ENCODE results near the gene CCDC141.

DNA sequence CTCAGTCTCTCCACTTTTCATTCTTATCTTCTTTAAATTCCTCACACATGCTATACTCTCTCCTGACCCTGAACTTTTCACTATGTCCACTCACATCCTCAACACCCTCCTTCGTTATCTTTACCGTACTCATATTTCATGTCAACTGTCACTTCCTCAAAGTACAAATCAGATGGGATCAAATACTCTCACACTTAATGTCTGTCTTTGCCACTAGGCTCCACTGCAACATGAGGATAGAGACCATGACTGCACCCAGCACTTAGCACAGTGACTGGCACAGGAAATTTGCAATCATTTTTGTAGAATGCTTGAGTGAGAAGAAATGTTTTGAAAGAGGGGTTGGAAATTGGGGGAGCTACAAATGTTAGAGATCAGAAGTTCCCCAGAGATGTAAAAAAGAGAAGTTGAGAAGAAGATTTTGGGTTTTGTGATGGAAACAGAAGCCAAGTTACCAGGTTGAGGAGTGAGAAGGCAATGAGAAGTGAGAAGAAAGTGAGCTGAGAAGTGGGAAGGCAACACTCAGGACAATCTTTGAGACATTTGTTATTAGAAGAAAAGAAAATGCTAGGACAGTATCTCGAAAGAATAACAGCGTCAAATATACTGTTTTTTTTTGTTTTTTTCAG is 87.0 kb downstream of the CCDC141 start:
- TF ChIP-seq, protein P1, sequence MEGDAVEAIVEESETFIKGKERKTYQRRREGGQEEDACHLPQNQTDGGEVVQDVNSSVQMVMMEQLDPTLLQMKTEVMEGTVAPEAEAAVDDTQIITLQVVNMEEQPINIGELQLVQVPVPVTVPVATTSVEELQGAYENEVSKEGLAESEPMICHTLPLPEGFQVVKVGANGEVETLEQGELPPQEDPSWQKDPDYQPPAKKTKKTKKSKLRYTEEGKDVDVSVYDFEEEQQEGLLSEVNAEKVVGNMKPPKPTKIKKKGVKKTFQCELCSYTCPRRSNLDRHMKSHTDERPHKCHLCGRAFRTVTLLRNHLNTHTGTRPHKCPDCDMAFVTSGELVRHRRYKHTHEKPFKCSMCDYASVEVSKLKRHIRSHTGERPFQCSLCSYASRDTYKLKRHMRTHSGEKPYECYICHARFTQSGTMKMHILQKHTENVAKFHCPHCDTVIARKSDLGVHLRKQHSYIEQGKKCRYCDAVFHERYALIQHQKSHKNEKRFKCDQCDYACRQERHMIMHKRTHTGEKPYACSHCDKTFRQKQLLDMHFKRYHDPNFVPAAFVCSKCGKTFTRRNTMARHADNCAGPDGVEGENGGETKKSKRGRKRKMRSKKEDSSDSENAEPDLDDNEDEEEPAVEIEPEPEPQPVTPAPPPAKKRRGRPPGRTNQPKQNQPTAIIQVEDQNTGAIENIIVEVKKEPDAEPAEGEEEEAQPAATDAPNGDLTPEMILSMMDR (IDR thresholded peaks at IDR 0.05; ENCODE audit: extremely low read depth in 1 of 2, insufficient read depth in 1 of 2, low read depth in 1 of 2, low read length in 2 of 2), result no peak
- TF ChIP-seq POLR2A (IDR thresholded peaks at IDR 0.05; ENCODE audit: low read depth, low read length), result no peak
- no peak for TF ChIP-seq MYC (IDR thresholded peaks at IDR 0.05; ENCODE audit: low read depth, low read length)
- TF ChIP-seq, protein P2, sequence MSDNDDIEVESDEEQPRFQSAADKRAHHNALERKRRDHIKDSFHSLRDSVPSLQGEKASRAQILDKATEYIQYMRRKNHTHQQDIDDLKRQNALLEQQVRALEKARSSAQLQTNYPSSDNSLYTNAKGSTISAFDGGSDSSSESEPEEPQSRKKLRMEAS (IDR thresholded peaks at IDR 0.05; ENCODE audit: insufficient read depth, insufficient read length), result no peak
- no peak for TF ChIP-seq POLR2AphosphoS5 (IDR thresholded peaks at IDR 0.05; ENCODE audit: insufficient read depth, low read depth, low read length)
- TF ChIP-seq JUN (IDR thresholded peaks at IDR 0.05; ENCODE audit: borderline replicate concordance, insufficient read depth, insufficient read length, low read depth), result no peak
- TF ChIP-seq EZH2 (IDR thresholded peaks at IDR 0.05; ENCODE audit: borderline replicate concordance, low read depth, low read length, severe bottlenecking), result no peak

All from endothelial cell of umbilical vein (primary cell).